SK-N-SH (cell line): ENCODE results near the gene OGFOD2. TPM values are rescaled to one million over a fixed set of nuclear protein-coding genes. Genes with fewer than 3 reads are reported as not detected.

Source experiments
- CTCF ChIA-PET: fragments of 300-600, 350-600 bp; formaldehyde crosslinking; extraction: SDS; loops from one replicate; lab custom pipeline; 2021; lab: Yijun Ruan, JAX
- POLR2A ChIA-PET: fragments of 350-600 bp; sonication (Branson Sonifier 250); formaldehyde crosslinking; extraction: SDS; loops from one replicate; lab custom pipeline; 2020; ENCODE audit warnings: antibody characterized with exemption, inconsistent platforms; lab: Yijun Ruan, JAX
- DNase-seq: peaks from one replicate; pipeline ENCODE4 v3.0.0; 2012
- H2AFZ ChIP-seq: fragments of 200-600 bp; sonication (generic); 2 replicates; pipeline ENCODE4 v1.8.1; 2016; ENCODE audit warnings: antibody characterized with exemption, mild to moderate bottlenecking, low read depth
- H3F3A ChIP-seq: fragments of 200-600 bp; sonication (generic); replicated peaks from 2 replicates; pipeline ENCODE3; 2016; ENCODE audit warnings: antibody characterized with exemption, mild to moderate bottlenecking; ENCODE audit not compliant: insufficient read depth
- H3K27ac ChIP-seq, 2 experiments: fragments of 200-500 bp in 1 of 2; fragments of 200-600 bp in 1 of 2; sonication (Bioruptor generic) in 1 of 2; sonication (generic), shearing (Covaris generic) in 1 of 2; 2 replicates each; pipeline versions ENCODE4 v1.5.1 to v1.6.1; 2014 to 2016; ENCODE audit warnings: low read depth in 2 of 2, inconsistent platforms in 1 of 2, low read length in 1 of 2, mild to moderate bottlenecking in 1 of 2, mixed read lengths in 1 of 2
- H3K27me3 ChIP-seq: fragments of 200-600 bp; sonication (generic), shearing (Covaris generic); 2 replicates; pipeline ENCODE4 v1.6.1; 2016; ENCODE audit warnings: mixed run types; ENCODE audit not compliant: insufficient read depth
- H3K36me3 ChIP-seq, 2 experiments: fragments of 200-500 bp in 1 of 2; fragments of 200-600 bp in 1 of 2; sonication (Bioruptor generic) in 1 of 2; sonication (generic) in 1 of 2; replicated peaks in 1 of 2; 2 replicates each; pipeline versions ENCODE3 to v1.5.1; 2014 to 2016; ENCODE audit warnings: low read length in 1 of 2, mild to moderate bottlenecking in 1 of 2; ENCODE audit not compliant: insufficient read depth in 2 of 2, control insufficient read depth in 1 of 2
- H3K4me1 ChIP-seq, 2 experiments: fragments of 200-500 bp in 1 of 2; fragments of 200-600 bp in 1 of 2; sonication (Bioruptor generic) in 1 of 2; sonication (generic), shearing (Covaris generic) in 1 of 2; 2 replicates each; pipeline versions ENCODE4 v1.5.1 to v1.6.1; 2014 to 2016; ENCODE audit warnings: low read depth in 1 of 2, low read length in 1 of 2, mixed run types in 1 of 2; ENCODE audit not compliant: insufficient read depth in 2 of 2, control insufficient read depth in 1 of 2
- H3K4me2 ChIP-seq: fragments of 200-600 bp; sonication (generic), shearing (Covaris generic); 2 replicates; pipeline ENCODE4 v1.6.1; 2017; ENCODE audit warnings: mixed run types
- H3K4me3 ChIP-seq, 2 experiments: fragments of 200-500 bp in 1 of 2; fragments of 200-600 bp in 1 of 2; sonication (Bioruptor generic) in 1 of 2; sonication (generic), shearing (Covaris generic) in 1 of 2; 2 replicates each; pipeline versions ENCODE4 v1.5.1 to v1.8.1; 2014 to 2016; ENCODE audit warnings: low read depth in 2 of 2, inconsistent platforms in 1 of 2, low read length in 1 of 2, mild to moderate bottlenecking in 1 of 2, mixed read lengths in 1 of 2, moderate library complexity in 1 of 2
- H3K79me2 ChIP-seq: fragments of 200-600 bp; sonication (generic); 2 replicates; pipeline ENCODE4 v1.8.1; 2017; ENCODE audit warnings: mild to moderate bottlenecking; ENCODE audit not compliant: insufficient read depth
- H3K9ac ChIP-seq: fragments of 200-600 bp; sonication (generic); 2 replicates; pipeline ENCODE4 v1.6.1; 2017; ENCODE audit warnings: mixed run types
- H3K9me2 ChIP-seq: fragments of 200-600 bp; sonication (generic); 2 replicates; pipeline ENCODE4 v1.6.1; 2017; ENCODE audit warnings: mixed run types
- H3K9me3 ChIP-seq: fragments of 200-600 bp; sonication (generic); 2 replicates; pipeline ENCODE4 v1.6.1; 2017; ENCODE audit warnings: mixed run types, mild to moderate bottlenecking, moderate library complexity
- H4K20me1 ChIP-seq: fragments of 200-600 bp; sonication (generic); 2 replicates; pipeline ENCODE4 v1.6.1; 2017; ENCODE audit warnings: mild to moderate bottlenecking, mixed run types; ENCODE audit not compliant: insufficient read depth
- ELF1 ChIP-seq: IDR thresholded peaks from 2 replicates; pipeline ENCODE4 v1.4.0; 2012
- EP300 ChIP-seq, 2 experiments: IDR thresholded peaks; 2 replicates each; pipeline versions ENCODE4 v1.4.0 to v1.6.1; 2012; ENCODE audit warnings: borderline replicate concordance in 1 of 2, low read depth in 1 of 2, low read length in 1 of 2
- EZH2phosphoT487 ChIP-seq: fragments of 200-600 bp; sonication (generic); IDR thresholded peaks from 2 replicates; pipeline ENCODE4 v1.6.1; 2017; ENCODE audit warnings: low read depth, mixed run types, mild to moderate bottlenecking, antibody characterized with exemption, moderate library complexity, borderline replicate concordance
- GABPA ChIP-seq: IDR thresholded peaks from 2 replicates; pipeline ENCODE4 v1.4.0; 2012; ENCODE audit warnings: low read depth, mild to moderate bottlenecking
- MEF2A ChIP-seq: IDR thresholded peaks from 2 replicates; pipeline ENCODE4 v1.4.0; 2012; ENCODE audit warnings: low read depth, borderline replicate concordance
- MXI1 ChIP-seq: IDR thresholded peaks from 2 replicates; pipeline ENCODE4 v1.6.1; 2012; ENCODE audit warnings: mild to moderate bottlenecking, low read depth, low read length, improper control_type of control experiment
- NRF1 ChIP-seq: IDR thresholded peaks from 2 replicates; pipeline ENCODE4 v1.6.1; 2012; ENCODE audit warnings: low read depth, mild to moderate bottlenecking, low read length
- POLR2AphosphoS5 ChIP-seq: IDR thresholded peaks from 2 replicates; pipeline ENCODE4 v1.6.1; 2012; ENCODE audit warnings: low read depth, low read length
- RFX5 ChIP-seq: IDR thresholded peaks from 2 replicates; pipeline ENCODE4 v1.6.1; 2012; ENCODE audit warnings: mild to moderate bottlenecking, improper control_type of control experiment, low read length
- RXRA ChIP-seq: IDR thresholded peaks from 2 replicates; pipeline ENCODE4 v1.4.0; 2012; ENCODE audit warnings: low read depth, mild to moderate bottlenecking, borderline replicate concordance
- WGBS: methylation state at CpG from one replicate; pipeline ENCODE4 v1.1.6; 2017; ENCODE audit warnings: low lambda C conversion rate; 5-methylcytosine and 5-hydroxymethylcytosine counted together
- polyA plus RNA-seq, 3 experiments: library from polyadenylated mRNA; depleted of rRNA; stranded (reverse); fragments of >200 nt; gene quantifications; 2 replicates each; pipeline ENCODE4 v1.2.3, GENCODE V29; 2012
- TF ChIP-seq, protein P1 (sequence below): IDR thresholded peaks from 2 replicates; pipeline ENCODE4 v1.4.0; 2012; ENCODE audit warnings: low read depth, borderline replicate concordance
- TF ChIP-seq, protein P2 (sequence below): fragments of 150-350 bp; IDR thresholded peaks from 2 replicates; pipeline ENCODE4 v1.6.1; 2016; ENCODE audit warnings: mild to moderate bottlenecking, low read depth, low read length
- TF ChIP-seq, protein P3 (sequence below): IDR thresholded peaks from 2 replicates; pipeline ENCODE4 v1.6.1; 2012; ENCODE audit warnings: mild to moderate bottlenecking, low read depth, low read length, moderate library complexity
- TF ChIP-seq, protein P4 (sequence below): fragments of 150-350 bp; IDR thresholded peaks from 2 replicates; pipeline ENCODE4 v1.6.1; 2017; ENCODE audit warnings: antibody characterized with exemption, low read length, low read depth, borderline replicate concordance
- TF ChIP-seq, protein P5 (sequence below): IDR thresholded peaks from 2 replicates; pipeline ENCODE4 v1.4.0; 2012; ENCODE audit warnings: low read depth, borderline replicate concordance
- TF ChIP-seq, protein P6 (sequence below): IDR thresholded peaks from 2 replicates; pipeline ENCODE4; 2012

Gene OGFOD2
- polyA plus RNA-seq, 1 of the 3 experiments (the other 2 are of a cell fraction), result 22.0 TPM

DNA sequence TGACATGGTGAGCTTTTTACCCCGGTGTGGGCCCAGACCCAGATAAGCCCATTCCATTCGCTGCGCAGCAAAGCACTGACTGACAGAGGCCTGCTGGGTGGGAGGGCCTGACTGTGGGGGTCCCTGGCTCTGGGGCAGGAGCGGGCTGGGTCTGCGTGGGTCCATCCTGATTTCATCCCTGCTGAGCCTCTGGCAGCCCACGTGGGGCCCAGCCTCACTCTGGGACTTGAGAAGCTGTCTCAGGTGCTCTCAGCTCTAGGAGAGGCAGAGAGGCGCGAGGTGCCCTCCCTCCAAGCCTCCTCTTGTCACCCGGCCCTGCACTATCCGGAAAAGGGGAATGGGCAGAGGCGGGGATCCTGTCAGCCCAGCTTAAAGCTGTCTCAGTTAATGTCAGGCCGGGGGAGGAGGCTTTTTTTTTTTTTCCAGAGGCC, 9.7 kb upstream of the OGFOD2 start (continued):
- TF ChIP-seq MXI1, result no peak
- TF ChIP-seq, protein P1, sequence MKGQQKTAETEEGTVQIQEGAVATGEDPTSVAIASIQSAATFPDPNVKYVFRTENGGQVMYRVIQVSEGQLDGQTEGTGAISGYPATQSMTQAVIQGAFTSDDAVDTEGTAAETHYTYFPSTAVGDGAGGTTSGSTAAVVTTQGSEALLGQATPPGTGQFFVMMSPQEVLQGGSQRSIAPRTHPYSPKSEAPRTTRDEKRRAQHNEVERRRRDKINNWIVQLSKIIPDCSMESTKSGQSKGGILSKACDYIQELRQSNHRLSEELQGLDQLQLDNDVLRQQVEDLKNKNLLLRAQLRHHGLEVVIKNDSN, result no peak
- TF ChIP-seq, protein P2, sequence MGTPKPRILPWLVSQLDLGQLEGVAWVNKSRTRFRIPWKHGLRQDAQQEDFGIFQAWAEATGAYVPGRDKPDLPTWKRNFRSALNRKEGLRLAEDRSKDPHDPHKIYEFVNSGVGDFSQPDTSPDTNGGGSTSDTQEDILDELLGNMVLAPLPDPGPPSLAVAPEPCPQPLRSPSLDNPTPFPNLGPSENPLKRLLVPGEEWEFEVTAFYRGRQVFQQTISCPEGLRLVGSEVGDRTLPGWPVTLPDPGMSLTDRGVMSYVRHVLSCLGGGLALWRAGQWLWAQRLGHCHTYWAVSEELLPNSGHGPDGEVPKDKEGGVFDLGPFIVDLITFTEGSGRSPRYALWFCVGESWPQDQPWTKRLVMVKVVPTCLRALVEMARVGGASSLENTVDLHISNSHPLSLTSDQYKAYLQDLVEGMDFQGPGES, result no peak
- TF ChIP-seq NRF1, result no peak
- no peak for TF ChIP-seq EZH2phosphoT487
- TF ChIP-seq EP300 (IDR thresholded peaks at IDR 0.05; ENCODE audit: borderline replicate concordance in 1 of 2, low read depth in 1 of 2, low read length in 1 of 2), result no peak

DNA sequence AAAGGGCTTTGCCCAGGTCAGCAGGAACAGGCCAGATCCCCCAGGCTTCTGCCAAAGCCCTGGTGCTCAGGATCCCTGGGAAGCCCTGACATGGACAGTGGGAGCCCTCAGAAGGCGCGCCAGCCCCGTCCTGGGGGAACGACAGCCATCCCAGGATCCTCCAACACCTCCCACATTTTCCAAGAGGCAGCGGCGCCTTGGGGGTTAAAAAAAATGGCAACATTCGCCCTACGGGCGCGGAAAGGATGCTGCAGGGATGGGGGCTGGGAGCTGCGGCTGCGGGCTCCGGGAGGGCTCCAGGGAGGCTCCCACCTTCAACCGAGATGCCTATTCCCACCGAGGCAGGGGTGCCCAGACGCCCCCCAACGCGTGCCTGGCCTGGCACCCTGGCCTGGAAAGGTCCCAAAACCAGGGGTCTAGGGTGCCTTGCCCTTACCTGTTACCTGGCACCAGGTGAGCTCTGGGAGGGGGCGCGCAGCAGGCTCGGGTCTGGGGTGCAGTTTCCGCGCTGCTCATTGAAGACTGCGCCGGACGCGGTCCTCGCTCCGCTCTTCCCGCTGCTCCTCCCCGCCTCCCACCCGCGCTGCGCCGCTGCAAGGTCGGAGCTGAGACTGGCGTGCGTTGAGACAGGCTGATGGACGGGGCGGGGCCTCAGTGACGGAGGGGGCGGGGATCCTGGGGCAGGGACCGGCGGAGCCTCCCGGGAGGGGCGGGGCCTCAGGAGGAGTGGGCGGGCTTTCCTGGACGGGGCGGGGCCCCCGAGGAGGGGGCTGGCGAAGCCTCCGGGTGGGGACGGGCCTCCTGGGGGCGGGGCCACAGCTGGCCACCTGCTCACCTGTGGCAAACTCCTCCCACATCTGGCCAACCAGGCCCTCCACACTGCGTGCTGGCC, 8.9 kb upstream of the OGFOD2 start, which contains the start of gene ABCB9:
ABCB9 (minus strand) TSS at position 613 of the 892 bp plus-strand sequence. CDS start 6,228 bp downstream, outside the sequence.
- Histone ChIP-seq H3K27me3 (no peaks in the 10 kb centered on the region), H3F3A (peaks cover 6% of the 10 kb centered on the region), H3K9me3 (no peaks in the 10 kb centered on the region), H3K36me3 (no peaks in the 10 kb centered on the region), H3K4me1 (peaks cover 6 to 26% of the 10 kb centered on the region in 2 experiments; a peak in 2 of 4 replicates), H3K9me2 (no peaks in the 10 kb centered on the region), H3K9ac (peak within 1 kb of the TSS; percentile 57; the same call in 1 of the 2 replicates), H2AFZ (peak within 1 kb of the TSS; percentile 89; the same call in 1 of the 2 replicates), H3K4me2 (peak within 1 kb of the TSS; percentile 93), H3K79me2 (no peaks in the 10 kb centered on the region), H3K4me3 (peak within 1 kb of the TSS; percentile 73 to 90), H4K20me1 (no peaks in the 10 kb centered on the region), H3K27ac (peak within 1 kb of the TSS in 1 of 2 experiments; percentile 45; a peak in 1 of 4 replicates)
- WGBS, result 2% methylated on average over 32 of the region's 55 CpGs
- CTCF ChIA-PET, result interaction anchor here (0.6 to 2.5 kb wide), 7 partner anchors 14 to 272 kb away, joined by 3 to 11 read pairs (median 4); partner anchors contain the start of gene PITPNM2
- DNase-seq, result peak; percentile 99
- POLR2A ChIA-PET, result interaction anchor here (0.6 to 1.8 kb wide), 5 partner anchors 9 to 1949 kb away, joined by 3 to 12 read pairs (median 4); partner anchors contain the start of genes MPHOSPH9, MTRFR, OGFOD2 and UBC
- TF ChIP-seq NRF1, result peak; percentile 47
- TF ChIP-seq, protein P3, sequence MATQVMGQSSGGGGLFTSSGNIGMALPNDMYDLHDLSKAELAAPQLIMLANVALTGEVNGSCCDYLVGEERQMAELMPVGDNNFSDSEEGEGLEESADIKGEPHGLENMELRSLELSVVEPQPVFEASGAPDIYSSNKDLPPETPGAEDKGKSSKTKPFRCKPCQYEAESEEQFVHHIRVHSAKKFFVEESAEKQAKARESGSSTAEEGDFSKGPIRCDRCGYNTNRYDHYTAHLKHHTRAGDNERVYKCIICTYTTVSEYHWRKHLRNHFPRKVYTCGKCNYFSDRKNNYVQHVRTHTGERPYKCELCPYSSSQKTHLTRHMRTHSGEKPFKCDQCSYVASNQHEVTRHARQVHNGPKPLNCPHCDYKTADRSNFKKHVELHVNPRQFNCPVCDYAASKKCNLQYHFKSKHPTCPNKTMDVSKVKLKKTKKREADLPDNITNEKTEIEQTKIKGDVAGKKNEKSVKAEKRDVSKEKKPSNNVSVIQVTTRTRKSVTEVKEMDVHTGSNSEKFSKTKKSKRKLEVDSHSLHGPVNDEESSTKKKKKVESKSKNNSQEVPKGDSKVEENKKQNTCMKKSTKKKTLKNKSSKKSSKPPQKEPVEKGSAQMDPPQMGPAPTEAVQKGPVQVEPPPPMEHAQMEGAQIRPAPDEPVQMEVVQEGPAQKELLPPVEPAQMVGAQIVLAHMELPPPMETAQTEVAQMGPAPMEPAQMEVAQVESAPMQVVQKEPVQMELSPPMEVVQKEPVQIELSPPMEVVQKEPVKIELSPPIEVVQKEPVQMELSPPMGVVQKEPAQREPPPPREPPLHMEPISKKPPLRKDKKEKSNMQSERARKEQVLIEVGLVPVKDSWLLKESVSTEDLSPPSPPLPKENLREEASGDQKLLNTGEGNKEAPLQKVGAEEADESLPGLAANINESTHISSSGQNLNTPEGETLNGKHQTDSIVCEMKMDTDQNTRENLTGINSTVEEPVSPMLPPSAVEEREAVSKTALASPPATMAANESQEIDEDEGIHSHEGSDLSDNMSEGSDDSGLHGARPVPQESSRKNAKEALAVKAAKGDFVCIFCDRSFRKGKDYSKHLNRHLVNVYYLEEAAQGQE, result no peak
- TF ChIP-seq, protein P4, sequence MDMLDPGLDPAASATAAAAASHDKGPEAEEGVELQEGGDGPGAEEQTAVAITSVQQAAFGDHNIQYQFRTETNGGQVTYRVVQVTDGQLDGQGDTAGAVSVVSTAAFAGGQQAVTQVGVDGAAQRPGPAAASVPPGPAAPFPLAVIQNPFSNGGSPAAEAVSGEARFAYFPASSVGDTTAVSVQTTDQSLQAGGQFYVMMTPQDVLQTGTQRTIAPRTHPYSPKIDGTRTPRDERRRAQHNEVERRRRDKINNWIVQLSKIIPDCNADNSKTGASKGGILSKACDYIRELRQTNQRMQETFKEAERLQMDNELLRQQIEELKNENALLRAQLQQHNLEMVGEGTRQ, result no peak
- TF ChIP-seq, protein P2, result no peak
- TF ChIP-seq POLR2AphosphoS5, result peak; percentile 76
- TF ChIP-seq MEF2A, result no peak
- TF ChIP-seq, protein P5, sequence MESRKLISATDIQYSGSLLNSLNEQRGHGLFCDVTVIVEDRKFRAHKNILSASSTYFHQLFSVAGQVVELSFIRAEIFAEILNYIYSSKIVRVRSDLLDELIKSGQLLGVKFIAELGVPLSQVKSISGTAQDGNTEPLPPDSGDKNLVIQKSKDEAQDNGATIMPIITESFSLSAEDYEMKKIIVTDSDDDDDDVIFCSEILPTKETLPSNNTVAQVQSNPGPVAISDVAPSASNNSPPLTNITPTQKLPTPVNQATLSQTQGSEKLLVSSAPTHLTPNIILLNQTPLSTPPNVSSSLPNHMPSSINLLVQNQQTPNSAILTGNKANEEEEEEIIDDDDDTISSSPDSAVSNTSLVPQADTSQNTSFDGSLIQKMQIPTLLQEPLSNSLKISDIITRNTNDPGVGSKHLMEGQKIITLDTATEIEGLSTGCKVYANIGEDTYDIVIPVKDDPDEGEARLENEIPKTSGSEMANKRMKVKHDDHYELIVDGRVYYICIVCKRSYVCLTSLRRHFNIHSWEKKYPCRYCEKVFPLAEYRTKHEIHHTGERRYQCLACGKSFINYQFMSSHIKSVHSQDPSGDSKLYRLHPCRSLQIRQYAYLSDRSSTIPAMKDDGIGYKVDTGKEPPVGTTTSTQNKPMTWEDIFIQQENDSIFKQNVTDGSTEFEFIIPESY, result no peak
- no peak for TF ChIP-seq GABPA
- TF ChIP-seq ELF1, result no peak
- TF ChIP-seq, protein P6, sequence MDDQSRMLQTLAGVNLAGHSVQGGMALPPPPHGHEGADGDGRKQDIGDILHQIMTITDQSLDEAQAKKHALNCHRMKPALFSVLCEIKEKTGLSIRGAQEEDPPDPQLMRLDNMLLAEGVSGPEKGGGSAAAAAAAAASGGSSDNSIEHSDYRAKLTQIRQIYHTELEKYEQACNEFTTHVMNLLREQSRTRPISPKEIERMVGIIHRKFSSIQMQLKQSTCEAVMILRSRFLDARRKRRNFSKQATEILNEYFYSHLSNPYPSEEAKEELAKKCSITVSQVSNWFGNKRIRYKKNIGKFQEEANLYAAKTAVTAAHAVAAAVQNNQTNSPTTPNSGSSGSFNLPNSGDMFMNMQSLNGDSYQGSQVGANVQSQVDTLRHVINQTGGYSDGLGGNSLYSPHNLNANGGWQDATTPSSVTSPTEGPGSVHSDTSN, result peak; percentile 65
- TF ChIP-seq RXRA, result no peak
- no peak for TF ChIP-seq RFX5
